Gastroesophageal sphincter (tissue), 2 donors: ENCODE data around the gene RAD51B.

Experiments used
- POLR2A ChIP-seq, 2 donors: fragments of 450-650 bp; IDR thresholded peaks; one replicate each; pipeline ENCODE4 v1.6.1; 2017; ENCODE audit warnings: antibody characterized with exemption in 2 of 2, mild to moderate bottlenecking in 2 of 2, moderate library complexity in 1 of 2
- POLR2AphosphoS5 ChIP-seq: sonication (generic); formaldehyde crosslinking; IDR thresholded peaks from one replicate; pipeline ENCODE4 v1.6.1; 2017; ENCODE audit warnings: antibody characterized with exemption

DNA sequence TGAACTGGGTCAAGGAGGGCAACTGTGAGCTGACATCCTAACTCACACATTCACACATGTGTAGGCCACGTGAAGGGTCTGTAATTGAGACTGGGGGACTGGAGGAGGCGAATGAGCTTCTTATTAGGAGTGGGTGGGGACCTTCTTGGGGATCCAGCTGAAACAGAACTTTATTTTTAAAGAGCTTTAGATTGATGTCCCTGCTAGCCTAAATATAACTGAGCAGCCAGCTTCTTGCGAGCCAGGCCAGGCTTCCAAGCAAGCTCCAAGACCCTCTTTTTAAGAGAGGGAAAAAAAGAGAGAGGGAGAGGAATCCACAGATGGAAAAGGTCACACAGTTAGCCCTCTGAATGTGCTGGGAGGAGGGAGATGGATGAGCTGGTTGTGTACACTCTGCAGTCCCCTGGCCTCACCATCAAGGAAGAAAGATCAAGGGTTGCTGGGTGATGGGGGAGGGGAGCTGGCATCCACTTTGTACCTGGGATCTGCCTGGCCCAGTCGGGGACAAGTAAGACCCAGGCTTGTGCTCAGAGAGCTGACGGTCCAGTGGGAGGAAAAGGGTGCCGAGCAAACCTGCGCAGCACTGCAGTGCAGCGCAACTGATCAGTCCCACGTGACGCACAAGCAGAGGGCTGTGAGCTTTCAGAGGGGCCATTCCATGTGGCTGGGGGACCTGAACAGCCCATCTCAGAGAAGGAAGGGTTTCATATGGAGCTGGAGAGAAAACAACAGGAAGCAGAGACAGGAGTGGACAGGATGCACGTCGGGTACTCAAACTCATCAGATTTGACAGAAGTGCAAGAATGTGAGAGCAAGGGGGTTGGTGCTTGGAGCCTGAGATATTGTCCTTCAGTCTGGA lies 818.8 kb downstream of the RAD51B start:
- TF ChIP-seq POLR2A (IDR thresholded peaks at IDR 0.05) (no peak), POLR2AphosphoS5 (no peak)
